D721Med (cell line): ENCODE measurements around the gene ULBP1.
"Not testable (repeated sequence)": the region's sequence is repeated elsewhere in the genome, so short reads cannot be mapped to it uniquely, and the experiment has no call there.

ENCODE experiments used
- DNase-seq: peaks from one replicate; pipeline ENCODE4 v3.0.0; 2011; ENCODE audit warnings: low spot score; ENCODE audit not compliant: insufficient read length
- FAIRE-seq: peaks from 2 replicates; lab custom pipeline; 2011; peaks lifted over from hg19 to GRCh38; lab: Jason Lieb, UNC
- TF ChIP-seq, protein P1 (sequence below): IDR thresholded peaks from 2 replicates; pipeline ENCODE4 v1.5.1; 2012; ENCODE audit warnings: mild to moderate bottlenecking, control low read depth; ENCODE audit not compliant: insufficient read depth; ENCODE audit errors: missing control alignments

ULBP1 gene

GRCh38 chr6:149961728-149962425 lies 1.9 kb upstream of the ULBP1 start:
- TF ChIP-seq, protein P1, sequence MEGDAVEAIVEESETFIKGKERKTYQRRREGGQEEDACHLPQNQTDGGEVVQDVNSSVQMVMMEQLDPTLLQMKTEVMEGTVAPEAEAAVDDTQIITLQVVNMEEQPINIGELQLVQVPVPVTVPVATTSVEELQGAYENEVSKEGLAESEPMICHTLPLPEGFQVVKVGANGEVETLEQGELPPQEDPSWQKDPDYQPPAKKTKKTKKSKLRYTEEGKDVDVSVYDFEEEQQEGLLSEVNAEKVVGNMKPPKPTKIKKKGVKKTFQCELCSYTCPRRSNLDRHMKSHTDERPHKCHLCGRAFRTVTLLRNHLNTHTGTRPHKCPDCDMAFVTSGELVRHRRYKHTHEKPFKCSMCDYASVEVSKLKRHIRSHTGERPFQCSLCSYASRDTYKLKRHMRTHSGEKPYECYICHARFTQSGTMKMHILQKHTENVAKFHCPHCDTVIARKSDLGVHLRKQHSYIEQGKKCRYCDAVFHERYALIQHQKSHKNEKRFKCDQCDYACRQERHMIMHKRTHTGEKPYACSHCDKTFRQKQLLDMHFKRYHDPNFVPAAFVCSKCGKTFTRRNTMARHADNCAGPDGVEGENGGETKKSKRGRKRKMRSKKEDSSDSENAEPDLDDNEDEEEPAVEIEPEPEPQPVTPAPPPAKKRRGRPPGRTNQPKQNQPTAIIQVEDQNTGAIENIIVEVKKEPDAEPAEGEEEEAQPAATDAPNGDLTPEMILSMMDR, result no peak
- DNase-seq, result no peak
- no peak for FAIRE-seq

GRCh38 chr6:149962461-149963211 lies 1.1 kb upstream of the ULBP1 start:
- no peak for DNase-seq
- no peak for FAIRE-seq
- TF ChIP-seq, protein P1, result no peak

GRCh38 chr6:149963212-149963461 lies 606 bp upstream of the ULBP1 start:
- TF ChIP-seq, protein P1, result no peak
- FAIRE-seq, result no peak
- DNase-seq, result peak; percentile 66

GRCh38 chr6:149964308-149965193 lies 808 bp downstream of the ULBP1 start:
- DNase-seq (no peak), FAIRE-seq (no peak)
- TF ChIP-seq, protein P1, result no peak

DNA sequence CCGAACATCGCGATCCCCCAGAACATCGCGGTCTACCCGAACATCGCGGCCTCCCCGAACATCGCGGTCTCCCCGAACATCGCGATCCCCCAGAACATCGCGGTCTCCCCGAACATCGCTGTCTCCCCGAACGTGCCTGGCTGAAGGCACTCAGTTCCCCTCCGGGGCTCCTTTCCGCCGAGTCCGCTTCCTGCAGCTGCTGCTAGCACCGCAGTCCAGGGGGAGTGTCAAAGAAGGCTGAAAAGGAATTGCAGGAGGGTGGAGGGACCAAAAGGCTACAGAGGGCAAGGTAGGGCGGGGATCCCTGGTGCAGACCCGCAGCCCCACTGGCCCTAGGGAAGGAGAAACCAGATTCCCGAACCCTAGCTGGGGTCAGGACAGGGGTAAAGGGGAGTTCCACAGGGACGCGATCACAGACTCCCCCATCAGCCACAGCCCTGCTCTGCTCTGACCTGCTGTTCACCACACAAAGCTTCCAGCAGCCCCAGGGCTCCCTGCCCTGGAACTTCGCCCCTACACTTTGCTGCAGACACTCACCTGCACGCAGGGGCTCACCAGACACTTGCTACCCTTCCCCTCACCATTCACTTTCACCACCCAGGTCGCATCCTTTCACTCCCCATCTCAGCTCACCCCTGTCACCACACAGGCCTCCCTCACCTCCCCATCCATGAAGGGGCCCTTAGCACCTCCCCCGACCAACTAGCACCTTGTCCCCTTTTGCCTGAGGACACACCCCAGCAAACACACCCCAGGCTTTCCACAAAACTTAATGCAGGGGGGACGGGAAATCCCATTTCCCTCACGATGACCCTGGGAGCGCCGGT lies 1.7 kb downstream of the ULBP1 start:
- FAIRE-seq (no peak), DNase-seq (no peak)
- TF ChIP-seq, protein P1, result no peak

DNA sequence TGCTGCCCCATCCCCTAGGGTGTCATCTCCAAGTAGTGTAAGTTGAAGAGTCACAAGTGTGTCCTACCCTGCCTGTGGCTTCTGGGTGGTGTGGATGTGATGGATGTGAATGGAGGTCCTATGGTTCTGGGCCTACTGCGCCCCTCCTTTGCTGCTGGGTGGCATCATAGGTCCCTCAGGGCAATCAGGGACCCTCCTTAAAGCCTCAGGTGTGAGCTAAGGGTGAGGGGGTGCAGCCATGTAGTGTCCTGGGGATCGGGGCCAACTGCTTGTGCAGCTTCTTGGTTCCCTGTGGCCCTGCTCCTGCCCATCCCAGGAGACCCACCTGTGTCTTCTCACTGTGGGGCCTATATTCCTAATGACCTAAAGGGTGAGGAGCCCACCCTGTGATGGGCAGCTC lies 2.6 kb downstream of the ULBP1 start:
- not testable (repeated sequence) for FAIRE-seq, DNase-seq

GRCh38 chr6:149967591-149967990 lies 3.8 kb downstream of the ULBP1 start:
- FAIRE-seq, result no peak
- DNase-seq, result no peak
- TF ChIP-seq, protein P1, result no peak

DNA sequence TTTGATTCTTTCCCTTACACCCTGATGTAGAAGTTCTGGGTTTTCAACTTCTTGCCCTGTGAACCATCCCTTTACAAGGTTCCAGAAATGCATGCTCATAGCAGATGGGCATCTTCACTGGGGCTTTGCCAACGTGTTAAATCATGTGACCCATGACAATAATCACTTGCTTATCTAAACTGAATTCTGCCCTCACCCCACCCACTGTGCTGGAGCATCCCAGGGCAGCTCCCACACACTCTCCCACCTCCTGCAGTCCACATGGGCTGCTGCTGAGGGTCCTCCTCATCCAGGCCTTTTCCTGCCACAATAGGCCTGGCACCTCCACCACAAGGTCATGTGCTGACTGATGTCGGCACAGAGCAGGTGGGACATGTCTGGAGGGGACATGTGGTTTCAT lies 4.3 kb downstream of the ULBP1 start:
- FAIRE-seq, DNase-seq: not testable (repeated sequence)

DNA sequence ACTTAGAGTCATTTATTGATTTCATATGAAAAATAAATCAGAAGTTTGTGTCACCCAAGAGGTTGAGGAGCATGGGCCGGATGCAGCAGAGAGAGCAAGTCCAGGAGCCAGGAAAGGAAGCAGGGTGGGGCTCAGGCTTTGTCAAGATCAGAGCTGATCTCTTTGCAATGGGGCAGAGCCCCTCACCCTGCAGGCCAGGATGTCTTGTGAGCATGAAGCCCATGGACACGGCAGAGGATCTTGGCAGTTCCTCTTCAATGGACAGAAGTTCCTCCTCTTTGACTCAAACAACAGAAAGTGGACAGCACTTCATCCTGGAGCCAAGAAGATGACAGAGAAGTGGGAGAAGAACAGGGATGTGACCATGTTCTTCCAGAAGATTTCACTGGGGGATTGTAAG lies 5.2 kb downstream of the ULBP1 start:
- not testable (repeated sequence) for FAIRE-seq, DNase-seq
